Measurements from ENCODE around the gene FAM217A.

- TF ChIP-seq CTCF (IDR thresholded peaks at IDR 0.05) (no peak), POLR2A (IDR thresholded peaks at IDR 0.05) (no peak)
These were observed 9.8 kb upstream of the FAM217A start for GRCh38 chr6:4088704-4089103.
